Sciatic nerve (tissue), 2 donors: ENCODE results near the gene EEIG2. TPM values are rescaled to one million over a fixed set of nuclear protein-coding genes. Genes with fewer than 3 reads are reported as not detected.
"Not testable (repeated sequence)": the region's sequence is repeated elsewhere in the genome, so short reads cannot be mapped to it uniquely, and the experiment has no call there.

ENCODE experiments used
- ATAC-seq: fragments of 200-7000 bp; cut with Tn5 transposase; one replicate; pipeline ENCODE4 v1.9.1; 2020; ENCODE audit warnings: mild to moderate bottlenecking, moderate library complexity
- DNase-seq: peaks from one replicate; pipeline ENCODE4 v3.0.0-alpha.2; 2020; ENCODE audit warnings: low spot score
- intact Hi-C: fragments of 100-400 bp; cut with DNase I; formaldehyde crosslinking; loops from one replicate; pipeline ENCODE4 v1.14.2; 2022
- total RNA-seq: library from RNA; stranded (reverse); fragmentation: NEBNext Ultra II Directional; extraction: Animal tissue kit (Norgen Biotek cat#: 25700); gene quantifications from one replicate; pipeline ENCODE4 v1.2.1, GENCODE V29; 2021
- donor health status: DM: no; HTN: no; CAD: no.
- donor health status: DM: no; HTN: no; CAD: no.

Gene EEIG2
- total RNA-seq = 32.3 TPM

DNA sequence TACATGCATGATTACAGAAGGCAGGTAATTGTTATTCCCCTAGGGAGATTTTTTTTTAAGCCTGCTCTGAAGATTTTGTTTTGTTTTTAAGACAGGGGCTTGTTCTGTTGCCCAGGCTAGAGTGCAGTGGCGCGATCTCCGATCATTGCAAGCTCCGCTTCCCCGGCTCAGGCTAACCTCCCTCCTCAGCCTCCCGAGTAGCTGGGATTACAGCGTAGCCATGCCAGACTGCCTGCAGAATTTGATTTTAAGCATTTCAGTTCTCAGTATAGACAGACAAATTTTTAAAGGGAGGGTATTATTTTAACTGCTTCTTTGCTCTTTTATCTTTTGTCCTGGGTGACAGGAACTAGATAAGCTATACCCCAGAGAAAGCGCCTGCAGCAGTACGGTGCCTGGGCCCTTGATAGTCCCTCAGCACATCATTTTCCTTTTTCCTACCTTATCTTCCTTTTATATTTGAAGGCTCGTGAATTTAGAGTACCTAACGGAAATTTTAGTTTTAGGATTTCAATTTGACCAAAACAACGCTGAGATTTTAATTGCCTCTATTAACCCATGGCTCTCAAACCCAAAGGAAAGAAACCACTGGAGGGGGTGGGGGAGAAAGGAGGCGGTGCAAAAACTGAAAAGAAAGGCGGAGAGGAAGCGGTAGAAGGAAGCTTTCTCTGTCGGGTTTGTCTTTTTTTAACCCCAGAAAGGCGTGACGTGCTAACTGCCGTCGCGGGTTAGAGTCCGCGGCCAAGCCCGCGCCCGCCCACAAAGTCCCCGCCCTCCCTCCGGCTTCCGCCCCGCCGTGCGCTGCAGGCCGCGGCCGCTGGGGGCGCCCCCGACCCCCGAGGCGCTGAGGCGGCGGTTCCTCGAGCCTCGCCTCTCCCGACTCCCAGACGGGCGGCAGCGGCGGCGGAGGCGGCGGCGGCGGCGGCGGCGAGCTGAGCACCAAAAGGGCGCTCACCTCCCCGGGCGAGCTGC, at the start of gene EEIG2:
Gene EEIG2 (plus strand): TSS at position 886 of the 972 bp plus-strand sequence. CDS start 329 bp downstream, outside the sequence.
- ATAC-seq (peak; percentile 94), DNase-seq (peak; percentile 92)
- intact Hi-C loops = no loop called here

DNA sequence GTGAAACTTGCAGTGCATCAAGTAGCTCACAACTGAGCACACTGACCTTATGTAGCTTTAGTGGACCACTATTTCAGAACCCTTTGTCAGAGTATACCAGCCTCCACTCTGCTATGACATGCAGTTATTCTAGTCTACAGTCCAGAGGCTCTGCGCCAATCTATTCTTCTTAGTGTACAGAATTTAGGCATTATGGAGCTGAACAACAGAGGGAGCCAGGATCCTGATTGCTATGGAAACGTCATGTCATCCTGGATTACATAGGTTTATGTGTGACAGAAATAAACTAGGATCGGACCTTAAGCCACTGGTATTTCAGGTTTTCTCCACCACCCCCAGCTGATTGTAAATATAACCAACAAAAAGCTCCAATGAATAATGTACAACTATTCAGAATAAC, 48.1 kb upstream of the EEIG2 start:
- intact Hi-C loops = no loop called here
- DNase-seq = no peak
- no peak for ATAC-seq

DNA sequence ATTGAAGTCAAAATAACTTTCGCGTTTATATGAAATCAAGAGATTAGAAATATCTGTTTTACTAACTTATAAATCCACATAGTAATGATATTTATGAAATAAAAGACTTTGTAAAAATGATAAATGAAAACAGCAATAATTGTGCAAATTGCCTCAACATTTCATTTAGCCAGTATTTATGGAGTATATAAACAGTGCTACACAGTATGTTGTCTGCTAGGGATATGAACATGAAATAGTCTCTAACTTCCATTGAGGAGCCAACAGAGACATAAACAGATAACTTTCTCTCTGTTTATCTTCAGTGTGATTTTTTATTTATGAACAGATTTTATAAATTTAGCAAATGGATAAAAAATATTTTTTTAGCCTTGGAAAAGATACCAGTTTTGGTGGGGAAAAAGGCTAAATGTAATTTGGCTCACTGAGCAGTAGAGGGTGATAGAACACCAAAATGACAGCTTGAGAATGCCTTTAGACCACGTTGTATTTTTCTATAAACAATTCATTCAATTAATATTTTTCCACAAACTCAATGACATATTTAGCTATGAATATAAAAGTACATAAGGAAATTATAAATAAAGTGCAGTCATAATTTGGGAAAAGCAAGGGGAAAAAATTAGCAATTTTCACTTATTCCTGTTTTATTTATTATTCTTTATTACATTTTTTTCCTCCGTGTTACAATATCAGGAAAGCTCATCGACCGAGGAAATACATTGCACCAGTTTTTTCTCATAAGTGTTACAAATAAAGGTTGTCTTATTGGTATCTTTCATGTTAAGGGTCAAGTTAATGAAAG, 47.5 kb upstream of the EEIG2 start:
- DNase-seq (no peak), ATAC-seq (peak; percentile 63)
- intact Hi-C loops = no loop called here

DNA sequence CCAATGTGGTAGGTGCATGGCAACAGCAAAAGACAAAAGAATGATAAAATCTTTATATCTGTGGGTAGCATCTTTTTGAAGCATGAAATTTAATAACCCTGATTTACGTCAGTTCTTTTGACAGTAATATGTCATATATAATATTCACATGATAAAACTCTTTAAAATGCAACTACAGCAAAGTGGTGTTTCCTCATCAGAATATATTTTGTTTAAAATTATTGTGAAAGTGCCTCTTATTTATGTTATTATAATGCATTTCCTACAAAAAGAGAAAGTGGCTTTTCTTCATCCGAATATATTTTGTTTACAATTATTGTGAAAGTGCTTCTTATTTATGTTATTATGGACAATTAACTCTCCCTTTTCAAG, 46.9 kb upstream of the EEIG2 start:
- ATAC-seq = no peak
- intact Hi-C loops = no loop called here

DNA sequence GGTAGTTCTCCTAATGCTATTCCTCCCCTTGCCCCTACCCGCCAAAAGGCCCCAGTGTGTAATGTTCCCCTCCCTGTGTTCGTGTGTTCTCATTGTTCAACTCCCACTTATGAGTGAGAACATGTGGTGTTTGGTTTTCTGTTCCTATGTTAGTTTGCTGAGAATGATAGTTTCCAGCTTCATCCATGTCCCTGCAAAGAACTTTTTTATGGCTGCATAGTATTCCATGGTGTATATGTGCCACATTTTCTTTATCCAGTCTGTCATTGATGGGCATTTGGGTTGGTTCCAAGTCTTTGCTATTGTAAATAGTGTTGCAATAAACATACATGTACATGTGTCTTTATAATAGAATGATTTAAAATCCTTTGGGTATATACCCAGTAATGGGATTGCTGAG, 46.0 kb upstream of the EEIG2 start:
- intact Hi-C loops, ATAC-seq, DNase-seq: not testable (repeated sequence)

More for the DNA sequence above, 46.9 kb upstream of the EEIG2 start:
- DNase-seq = no peak

DNA sequence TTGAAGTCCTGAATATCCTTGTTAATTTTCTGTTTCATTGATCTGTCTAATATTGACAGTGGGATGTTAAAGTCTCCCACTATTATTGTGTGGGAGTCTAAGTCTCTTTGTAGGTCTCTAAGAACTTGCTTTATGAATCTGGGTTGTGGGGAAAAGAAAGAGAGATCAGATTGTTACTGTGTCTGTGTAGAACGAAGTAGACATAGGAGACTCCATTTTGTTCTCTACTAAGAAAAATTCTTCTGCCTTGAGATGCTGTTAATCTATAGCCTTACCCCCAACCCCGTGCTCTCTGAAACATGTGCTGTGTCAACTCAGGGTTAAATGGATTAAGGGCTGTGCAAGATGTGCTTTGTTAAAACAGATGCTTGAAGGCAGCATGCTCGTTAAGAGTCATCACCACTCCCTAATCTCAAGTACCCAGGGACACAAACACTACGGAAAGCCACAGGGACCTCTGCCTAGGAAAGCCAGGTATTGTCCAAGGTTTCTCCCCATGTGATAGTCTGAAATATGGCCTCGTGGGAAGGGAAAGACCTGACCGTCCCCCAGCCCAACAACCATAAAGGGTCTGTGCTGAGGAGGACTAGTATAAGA, 42.5 kb upstream of the EEIG2 start:
- ATAC-seq, intact Hi-C loops, DNase-seq: not testable (repeated sequence)

DNA sequence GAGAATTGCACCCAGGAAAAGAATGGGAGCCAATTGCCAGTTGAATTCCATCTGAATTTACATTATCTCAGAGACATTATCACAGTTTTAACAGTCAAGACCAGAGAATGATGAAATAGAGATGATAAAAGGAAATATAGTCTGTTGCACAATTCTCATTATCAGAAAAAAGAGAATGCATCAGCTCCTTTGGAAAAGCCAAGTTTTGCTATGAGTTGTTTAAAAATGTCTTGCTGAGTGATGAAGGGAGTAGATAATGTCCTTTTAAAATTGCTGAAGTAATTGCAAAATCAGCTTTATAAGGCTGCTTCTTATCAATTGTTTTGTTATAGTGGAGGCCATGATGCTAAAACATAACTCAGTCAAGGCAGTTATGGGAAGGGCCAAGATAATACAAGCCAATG, 37.9 kb upstream of the EEIG2 start:
- DNase-seq = no peak
- no peak for ATAC-seq
- intact Hi-C loops = no loop called here

DNA sequence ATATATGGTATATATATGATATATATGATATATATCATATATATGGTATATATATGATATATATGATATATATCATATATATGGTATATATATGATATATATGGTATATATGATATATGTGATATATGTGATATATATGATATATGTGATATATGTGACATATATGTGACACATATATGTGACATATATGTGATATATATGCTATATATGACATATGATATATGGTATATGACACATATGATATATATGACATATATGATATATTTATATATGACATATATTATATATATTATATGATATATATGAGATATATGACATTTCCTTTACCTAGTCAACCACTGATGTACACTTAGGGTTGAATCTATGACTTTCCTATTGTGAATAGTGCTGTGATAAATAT, 36.1 kb upstream of the EEIG2 start:
- DNase-seq = no peak
- ATAC-seq = no peak
- intact Hi-C loops = no loop called here

DNA sequence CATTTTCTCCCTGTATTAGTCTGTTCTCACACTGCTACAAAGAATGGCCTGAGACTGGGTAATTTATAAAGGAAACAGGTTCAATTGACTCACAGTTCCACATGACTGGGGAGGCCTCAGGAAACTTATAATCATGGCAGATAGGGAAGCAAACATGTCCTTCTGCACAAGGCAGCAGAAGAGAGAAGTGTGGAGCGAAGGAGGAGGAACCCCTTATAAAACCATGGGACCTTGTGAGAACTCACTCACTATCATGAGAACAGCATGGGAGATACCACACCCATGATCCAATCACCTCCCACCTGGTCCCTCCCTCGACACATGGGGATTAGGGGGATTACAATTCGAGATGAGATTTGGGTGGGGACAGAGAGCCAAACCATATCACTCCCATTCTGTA, 35.2 kb upstream of the EEIG2 start:
- DNase-seq = no peak
- no peak for ATAC-seq
- intact Hi-C loops = no loop called here

DNA sequence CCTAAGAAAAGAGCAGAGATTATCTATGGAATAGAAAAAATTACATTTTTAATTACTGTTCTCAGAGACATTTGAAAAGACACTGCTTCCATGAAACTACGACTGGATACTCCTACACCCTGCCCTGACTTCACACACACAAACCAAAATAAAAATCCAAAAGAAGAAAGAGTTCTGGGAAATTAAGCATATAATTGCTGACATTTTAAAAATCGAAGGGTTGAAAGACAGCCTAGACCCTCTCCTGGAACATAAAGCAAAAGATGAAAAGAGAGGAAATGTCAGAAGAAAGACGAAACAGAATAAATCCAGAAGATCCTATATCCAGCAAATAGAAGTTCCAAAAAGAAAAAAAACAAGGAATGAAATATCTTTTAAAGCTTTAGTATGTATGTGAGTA, 32.8 kb upstream of the EEIG2 start:
- no peak for DNase-seq
- ATAC-seq = no peak
- intact Hi-C loops = no loop called here

DNA sequence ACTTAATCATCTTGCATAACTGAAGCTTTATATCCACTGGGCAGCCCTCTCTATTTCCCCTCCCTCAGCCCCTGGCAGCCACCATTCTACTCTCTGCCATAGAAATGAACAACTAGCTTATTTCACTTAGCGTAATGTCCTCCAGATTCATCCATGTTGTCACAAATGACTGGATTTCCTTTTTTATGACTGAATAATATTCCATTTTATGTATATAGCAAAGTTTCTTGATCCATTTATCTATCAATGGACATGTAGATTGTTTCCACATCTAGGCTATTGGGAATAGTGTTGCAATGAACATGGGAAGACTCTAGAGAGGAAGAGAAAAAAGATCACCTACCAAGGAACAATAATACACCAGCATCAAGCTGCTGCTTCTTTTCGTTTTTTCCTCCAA, 32.1 kb upstream of the EEIG2 start:
- DNase-seq (no peak), ATAC-seq (no peak)
- intact Hi-C loops = no loop called here

DNA sequence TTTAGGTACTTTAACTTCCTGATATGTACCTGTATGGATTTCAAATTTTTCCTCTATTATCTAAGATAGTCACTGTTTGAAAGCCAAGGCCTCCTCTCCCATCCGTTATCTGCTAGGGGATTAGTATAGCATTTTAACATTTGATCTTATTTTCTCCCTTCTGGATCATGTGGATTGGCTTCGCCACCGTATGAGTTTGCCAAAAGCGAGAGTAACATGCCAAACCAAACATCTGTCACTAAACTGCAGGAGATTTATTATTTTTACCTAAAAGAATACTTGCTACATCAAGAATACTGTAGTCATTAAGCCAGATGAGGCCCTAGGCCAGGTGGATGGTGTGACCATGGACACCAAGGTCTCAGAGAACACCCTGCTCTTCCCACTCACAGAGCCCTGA, 28.5 kb upstream of the EEIG2 start:
- peak; percentile 60 for ATAC-seq
- intact Hi-C loops = no loop called here
- DNase-seq = no peak

DNA sequence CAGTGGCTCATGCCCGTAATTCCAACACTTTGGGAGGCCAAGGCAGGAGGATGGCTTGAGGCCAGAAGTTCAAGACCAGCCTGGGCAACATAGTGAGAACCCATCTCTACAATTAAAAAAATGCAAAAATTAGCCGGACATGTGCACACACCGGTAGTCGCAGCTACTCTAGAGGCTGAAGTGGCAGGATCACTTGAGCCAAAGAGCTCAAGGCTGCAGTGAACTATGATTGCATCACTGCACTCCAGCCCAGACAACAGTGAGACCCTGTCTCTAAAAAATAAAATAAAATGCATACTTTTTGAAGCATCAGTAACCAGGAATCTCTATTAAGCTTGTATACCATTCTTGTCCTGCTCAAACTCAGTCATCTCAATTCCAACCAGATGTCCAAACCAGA, 27.2 kb upstream of the EEIG2 start:
- intact Hi-C loops = no loop called here
- no peak for DNase-seq
- no peak for ATAC-seq

DNA sequence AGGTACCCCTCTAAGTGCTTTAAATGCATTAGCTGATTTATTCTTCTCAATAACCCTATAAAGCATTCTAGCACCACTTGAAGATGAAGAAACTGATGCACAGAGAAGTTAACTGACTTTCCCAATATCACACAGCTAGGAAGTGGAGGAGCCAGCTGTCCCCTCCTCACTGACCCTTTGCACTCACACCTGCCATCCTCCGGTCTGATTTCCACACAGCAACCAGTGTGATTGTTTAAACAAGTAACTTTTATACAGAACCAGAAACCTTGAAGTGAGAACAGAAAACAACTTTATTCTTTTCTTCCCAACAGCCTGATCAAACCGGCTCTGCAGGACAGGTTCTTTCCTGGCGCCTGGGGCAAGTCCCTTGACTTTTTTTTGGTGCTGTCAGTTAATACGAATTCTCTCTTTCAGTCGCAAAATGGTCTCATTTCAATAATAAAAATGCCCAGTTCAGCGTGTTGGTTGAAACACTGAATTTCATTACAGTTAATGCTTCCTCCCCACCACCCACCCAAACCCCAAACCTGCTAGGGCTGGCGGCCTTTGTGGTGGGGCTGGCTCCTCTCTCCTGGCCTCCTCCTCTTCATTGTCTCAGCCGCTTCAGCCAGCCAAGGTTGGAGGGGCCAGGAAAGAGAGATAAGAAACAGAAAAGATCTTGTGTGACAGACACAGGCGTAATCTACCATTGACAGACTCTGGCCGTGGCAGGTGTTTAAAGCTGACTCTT, 26.4 kb upstream of the EEIG2 start:
- DNase-seq (no peak), ATAC-seq (no peak)
- intact Hi-C loops = no loop called here

DNA sequence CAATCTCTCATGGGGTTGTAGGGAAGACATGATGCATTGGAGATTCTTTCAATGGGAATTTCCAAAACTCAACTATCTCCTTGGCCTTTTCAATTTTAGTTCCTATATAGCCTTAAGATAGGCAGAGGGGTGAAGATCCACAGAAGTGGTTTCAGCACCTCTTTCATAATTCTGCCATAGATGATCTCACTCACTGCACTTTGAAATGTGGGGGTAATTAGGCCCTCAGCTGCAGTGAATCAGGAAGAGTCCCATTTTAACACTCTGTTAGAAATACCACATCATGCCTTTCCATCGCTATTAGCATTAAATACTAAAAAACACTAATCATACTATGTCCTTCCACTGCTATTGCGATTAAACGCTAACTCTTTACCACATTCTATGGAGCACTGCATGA, 25.1 kb upstream of the EEIG2 start:
- intact Hi-C loops = no loop called here
- DNase-seq (no peak), ATAC-seq (no peak)

DNA sequence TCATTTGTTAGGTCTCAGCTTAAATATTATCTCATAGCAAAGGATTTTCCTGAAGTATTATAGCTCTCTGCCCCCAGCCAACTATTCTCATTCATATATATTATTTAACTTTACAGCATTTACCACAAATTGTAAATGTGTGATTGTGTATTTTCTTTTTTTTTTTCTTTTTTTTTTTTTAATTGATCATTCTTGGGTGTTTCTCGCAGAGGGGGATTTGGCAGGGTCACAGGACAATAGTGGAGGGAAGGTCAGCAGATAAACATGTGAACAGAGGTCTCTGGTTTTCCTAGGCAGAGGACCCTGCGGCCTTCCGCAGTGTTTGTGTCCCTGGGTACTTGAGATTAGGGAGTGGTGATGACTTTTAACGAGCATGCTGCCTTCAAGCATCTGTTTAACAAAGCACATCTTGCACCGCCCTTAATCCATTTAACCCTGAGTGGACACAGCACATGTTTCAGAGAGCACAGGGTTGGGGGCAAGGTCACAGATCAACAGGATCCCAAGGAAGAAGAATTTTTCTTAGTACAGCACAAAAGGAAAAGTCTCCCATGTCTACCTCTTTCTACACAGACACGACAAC, 24.5 kb upstream of the EEIG2 start:
- ATAC-seq, DNase-seq, intact Hi-C loops: not testable (repeated sequence)

DNA sequence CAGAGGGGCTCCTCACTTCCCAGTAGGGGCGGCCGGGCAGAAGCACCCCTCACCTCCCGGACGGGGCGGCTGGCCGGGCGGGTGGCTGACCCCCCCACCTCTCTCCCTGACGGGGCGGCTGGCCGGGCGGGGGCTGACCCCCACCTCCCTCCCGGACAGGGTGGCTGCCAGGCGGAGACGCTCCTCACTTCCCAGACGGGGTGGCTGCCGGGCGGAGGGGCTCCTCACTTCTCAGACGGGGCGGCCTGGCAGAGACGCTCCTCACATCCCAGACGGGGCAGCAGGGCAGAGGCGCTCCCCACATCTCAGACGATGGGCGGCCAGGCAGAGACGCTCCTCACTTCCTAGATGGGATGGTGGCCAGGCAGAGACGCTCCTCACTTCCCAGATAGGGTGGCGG, 23.9 kb upstream of the EEIG2 start:
- ATAC-seq, intact Hi-C loops: not testable (repeated sequence)

DNA sequence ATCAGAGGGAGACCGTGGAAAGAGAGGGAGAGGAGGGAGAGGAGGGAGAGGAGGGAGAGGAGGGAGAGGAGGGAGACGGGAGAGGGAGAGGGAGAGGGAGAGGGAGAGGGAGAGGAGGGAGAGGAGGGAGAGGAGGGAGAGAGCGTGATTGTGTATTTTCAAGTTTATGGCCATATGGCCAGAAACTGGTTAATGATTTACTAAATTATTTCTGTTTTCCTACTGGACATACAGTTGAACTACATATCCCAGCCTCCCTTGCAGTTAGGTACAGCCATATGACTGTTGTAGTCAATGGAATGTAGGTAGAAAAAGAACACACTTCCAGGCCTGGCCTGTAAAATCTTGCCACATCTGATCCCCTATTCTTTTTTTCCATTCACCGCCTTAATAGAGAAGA, 23.1 kb upstream of the EEIG2 start:
- intact Hi-C loops, ATAC-seq, DNase-seq: not testable (repeated sequence)

More for the DNA sequence above, 23.9 kb upstream of the EEIG2 start:
- not testable (repeated sequence) for DNase-seq

DNA sequence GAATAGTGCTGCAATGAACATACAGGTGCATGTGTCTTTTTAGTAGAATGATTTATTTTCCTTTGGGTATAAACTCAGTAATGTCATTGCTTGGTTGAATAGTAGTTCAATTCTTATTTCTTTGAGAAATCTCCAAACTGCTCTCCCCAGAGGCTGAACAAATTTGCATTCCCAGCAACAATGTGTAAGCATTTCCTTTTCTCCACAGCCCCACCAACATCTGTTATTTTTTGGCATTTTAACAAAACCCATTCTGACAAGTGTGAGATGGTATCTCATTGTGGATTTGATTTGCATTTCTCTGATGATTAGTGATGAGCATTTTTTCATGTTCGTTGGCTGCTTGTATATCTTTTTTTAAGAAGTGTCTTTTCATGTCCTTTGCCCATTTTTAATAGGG, 21.9 kb upstream of the EEIG2 start:
- no peak for ATAC-seq
- intact Hi-C loops = no loop called here
- DNase-seq = no peak
